ENCODE data around the gene MCEMP1.

GRCh38 chr19:7698583-7698982, 21.7 kb downstream of the MCEMP1 start:
- TF ChIP-seq CTCF (IDR thresholded peaks at IDR 0.05) (no peak), POLR2A (IDR thresholded peaks at IDR 0.05) (no peak)

Data from breast epithelium (tissue), 3 donors.